GM04504 (cell line): ENCODE data around the gene CELSR3.

Experiments
- DNase-seq: peaks from one replicate; pipeline ENCODE4 v3.0.0-alpha.2; 2012; ENCODE audit warnings: low read depth

Gene CELSR3

DNA sequence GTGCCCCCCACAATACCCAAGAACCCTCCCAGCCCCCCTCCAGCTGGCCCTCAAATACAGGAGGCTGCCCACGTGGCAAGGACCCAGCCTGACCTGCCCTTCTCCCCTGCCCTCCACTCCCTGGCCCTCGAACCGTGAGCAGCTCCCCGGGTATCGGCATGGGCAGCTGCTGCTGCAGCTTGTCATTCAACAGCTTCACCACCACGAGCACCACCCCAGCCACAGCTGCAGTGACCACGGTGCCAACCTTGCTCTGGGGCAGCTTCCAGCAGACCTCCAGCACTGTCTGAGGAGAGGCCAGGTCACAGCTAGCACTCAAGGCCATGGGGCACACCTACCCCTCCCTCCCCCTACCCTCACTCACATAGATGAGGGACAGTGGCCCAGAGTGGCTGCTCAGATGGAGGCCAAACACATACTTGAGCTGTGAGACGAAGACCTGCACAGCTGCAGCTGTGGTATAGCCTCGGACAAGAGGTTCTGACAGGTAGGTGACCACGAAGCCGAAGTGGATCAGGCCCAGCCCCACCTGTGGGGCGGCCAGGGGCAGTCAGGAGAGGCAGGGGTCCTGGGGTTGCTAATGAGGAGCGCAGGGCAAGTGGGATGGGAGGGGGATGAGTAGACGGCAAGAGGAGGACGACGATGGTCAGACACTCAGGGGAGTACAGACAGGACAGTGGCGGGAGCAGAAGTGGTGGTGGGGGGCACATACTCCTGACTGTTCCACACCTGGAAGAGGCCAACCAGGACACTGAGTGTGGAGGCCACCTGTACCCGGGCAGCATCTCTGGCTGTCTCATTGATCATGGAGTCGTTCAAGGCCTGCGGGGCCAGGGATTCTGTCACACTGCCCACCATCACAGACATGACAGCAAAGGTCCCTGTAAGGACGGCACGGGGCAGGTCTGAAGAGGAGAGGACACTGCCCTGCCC lies 30.9 kb downstream of the CELSR3 start:
- DNase-seq, result no peak

DNA sequence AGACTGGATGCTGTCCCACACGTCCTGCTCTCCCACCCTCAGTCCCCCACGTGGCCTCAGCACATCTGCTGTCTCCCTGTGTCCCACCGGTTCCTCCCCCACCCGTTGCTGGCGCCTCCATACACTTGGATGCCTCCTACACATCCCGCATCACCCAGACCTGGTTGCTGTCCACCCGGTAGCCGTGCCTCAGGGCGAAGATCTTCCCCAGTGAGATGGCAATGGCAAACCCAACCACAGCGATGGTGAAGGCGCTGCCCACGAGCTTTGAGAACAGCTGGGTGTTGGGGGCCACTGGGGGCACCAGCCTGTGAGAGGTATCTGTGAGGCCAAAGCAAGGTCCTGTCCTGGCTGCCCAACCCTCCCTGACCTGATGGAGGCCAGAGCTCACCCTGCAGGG lies 31.9 kb downstream of the CELSR3 start:
- DNase-seq, result no peak

DNA sequence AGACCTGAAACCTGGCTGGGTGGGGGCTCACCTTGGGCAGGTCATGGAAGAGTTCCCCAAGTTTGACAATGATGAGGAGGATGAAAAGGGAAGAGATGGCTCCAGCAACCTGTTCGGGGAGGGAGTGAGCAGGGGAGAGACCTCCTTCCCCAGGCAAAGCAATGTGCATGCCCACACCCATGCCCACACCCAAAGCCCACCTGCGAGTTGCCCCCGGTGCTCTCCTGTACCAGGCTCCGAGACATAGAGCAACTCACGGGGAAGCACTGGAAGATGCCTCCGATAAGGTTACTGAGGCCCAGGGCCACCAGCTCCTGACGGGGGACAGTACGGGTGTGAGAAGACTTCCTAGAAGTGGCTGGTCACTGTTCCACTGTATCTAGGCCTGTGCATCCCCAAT lies 32.3 kb downstream of the CELSR3 start:
- DNase-seq, result no peak

DNA sequence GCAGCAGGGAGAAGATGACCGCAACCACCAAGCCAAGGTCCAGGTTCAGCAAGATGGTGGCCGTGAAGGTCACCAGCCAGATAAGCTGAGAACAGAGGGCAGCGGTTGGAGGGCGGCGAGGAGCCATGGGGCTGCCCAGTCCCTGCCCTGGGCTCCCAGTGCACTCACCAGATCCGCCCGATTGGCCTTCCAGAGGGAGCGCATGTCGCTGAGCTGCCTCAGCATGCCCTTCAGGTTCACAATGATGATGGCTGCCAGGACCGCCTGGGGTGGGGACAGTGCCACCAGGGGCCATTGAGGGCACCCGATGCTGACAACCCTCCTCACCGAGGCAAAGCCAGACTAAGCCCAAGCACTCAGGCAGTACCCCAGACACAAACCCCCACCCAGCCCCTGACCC lies 32.8 kb downstream of the CELSR3 start:
- no peak for DNase-seq

DNA sequence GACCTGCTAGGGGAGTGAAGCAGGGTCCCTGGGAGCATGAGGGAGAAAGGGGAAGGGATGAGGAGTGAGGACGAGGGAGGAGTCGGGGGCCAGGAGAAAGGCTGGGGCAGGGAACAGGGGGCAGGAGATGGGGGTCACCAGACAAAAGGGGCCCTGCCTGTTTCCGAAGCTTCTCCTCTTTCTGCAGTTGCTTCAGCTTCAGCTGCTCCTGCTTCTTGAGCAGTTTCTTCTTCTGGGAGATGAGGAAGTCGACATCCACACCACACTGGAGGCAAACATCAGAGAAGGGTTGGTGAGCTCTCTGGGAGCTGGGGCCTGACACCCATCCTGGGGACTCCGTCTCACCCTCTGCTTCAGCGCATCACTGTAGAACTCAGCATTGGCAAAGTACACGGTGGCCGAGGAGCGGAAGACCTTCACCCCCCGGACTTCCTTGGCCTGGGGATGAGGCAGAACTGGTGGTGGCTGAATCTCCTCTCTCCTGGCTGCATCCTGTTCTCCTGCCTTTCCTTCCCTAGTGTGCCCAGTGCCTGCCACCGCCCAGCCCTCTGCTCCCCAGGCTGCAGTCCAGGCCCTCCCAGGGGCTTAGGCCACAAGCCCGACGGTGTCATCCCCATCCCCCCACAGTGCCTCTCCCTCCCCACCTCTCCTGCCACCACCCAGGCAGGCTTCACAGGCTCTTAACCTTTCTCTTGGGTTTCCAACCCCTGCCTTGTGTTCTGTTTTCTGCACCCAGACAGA lies 34.2 kb downstream of the CELSR3 start:
- no peak for DNase-seq

DNA sequence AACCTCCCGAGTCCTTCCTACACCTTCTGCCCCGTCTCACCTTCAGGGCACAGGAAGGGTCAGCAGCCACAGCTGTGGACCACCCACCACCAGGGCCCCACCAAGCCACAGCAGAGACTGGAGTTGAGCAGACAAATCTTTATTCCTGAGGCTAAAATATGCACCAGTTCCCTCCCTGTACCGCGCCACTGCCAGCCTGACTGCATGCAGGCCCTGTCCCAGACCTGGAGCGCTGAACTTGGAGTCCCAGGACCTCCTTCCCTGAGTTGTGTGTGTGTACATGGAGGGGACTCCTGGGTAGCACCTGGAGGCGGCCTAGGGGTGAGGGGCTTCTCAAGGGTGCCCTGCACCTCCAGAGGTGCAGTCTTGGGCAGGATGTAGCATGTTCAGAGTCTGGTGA lies 37.1 kb downstream of the CELSR3 start:
- no peak for DNase-seq

DNA sequence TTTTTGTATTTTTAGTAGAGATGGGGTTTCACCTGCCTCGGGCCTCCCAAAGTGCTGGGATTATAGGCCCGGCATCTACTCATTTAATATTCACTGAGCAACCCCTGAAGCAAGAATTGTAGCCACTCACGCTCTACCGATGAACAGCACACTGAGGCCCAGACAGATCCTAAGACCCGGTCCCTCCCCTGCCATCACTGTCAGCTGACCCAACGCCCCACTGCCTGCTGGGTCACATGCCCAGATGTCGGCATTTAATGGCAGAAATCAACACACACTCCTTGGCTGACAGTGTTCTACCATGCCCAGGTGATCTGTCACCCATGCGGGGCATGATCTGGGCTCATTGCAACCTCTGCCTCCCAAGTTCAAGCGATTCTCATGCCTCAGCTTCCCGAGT lies 37.9 kb downstream of the CELSR3 start:
- DNase-seq, result no peak

DNA sequence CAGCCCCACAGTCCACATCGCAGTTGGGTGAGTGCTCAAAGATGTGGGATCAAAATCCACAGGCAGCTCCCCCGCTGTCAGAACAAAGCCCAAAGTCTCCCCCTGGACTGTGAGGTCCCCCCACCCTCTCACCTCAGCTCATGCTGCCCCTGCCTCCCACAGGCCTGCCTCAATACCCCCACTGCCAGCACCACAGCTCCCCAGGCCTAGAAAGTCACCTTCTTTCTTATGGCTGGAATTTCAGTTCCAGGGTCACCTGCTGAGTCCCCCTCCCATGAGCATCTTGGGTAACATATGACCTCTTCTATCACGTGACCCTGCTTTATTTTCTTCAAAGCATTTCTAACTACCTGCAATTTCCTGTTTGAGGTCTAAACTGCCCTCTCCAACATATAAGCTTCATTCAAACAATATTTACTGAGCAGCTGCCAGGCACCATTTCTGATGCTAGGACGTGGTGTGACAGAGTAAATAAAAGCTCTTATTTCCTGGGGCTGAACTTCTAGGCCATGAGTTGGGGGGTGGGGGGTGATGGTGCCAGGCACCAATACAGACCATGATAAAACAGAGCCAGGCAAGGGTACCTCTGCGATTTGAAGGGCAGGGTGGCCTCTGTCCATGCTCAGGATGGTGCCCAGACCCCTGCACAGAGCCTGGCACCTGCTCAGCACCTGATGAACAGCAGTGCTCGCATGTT lies 38.7 kb downstream of the CELSR3 start:
- DNase-seq, result no peak

DNA sequence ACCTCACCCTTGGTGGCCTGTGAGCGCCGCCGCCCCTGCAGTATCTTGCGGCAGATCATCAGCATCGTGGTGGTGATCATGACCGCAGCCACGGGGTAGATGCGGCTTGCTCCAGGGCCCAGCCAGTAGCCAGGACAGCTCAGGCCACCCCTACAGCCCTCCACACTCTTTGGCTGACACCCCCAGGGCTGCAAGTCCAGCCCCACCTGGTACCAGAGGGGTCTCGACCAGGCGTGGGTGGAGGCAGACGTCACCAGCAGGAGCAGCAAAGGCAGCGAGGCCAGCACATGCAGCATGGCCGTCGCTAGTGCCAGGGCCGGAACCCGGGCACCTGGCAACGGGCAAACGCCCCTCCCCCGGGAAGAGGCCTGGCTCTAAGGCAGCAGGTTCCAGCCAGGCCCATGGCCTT lies 41.2 kb downstream of the CELSR3 start, which contains the start of gene TMEM89:
Gene TMEM89, minus strand, starts transcription at position 309 of the 409 bp plus-strand sequence. Its CDS starts 13 bp downstream, at position 296.
- no peak for DNase-seq

DNA sequence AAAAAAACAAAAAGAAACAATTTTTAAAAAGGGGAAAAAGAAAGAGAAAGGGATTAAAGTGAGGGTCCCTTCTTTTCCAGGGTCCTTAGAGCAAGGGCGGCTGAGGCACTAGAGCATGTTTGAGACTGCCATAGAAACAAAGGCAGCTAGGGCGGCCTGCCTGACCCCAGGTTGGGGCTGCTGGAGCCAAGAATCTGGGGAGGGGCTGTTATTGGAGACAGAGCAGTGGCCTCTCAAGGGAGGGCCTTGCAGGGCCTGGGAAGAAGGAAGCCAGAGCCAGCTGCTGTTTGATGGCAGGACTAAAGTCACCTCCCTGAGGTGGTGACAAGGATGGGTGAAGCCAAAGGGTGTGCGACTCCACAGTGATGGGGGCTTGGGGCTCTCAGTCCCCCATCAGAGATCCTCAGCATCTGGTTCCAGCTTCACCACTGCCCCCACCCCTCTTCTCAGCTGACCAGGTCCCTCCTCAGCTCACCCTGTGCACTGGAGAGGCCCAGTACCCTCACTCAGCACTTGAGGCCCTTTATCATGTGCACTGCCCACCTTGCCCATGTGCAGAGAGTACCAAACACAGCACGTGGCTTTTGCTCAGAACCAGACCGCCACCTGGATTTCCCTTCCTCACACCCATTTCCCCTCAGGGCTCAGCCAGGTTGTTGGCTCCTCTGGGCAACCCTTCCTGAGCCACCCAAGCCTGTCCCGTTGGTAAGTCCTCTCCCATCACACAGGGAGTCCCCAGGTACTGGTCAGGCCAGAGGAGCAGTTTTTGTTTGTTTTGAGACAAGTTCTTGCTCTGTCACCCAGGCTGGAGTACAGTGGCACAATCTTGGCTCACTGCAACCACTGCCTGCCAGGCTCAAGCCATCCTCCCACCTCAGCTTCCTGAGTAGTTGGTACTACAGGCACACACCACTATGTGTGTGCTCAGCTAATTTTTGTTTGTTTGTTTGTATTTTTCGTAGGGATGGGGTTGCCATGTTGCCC lies 42.9 kb downstream of the CELSR3 start:
- DNase-seq, result no peak

DNA sequence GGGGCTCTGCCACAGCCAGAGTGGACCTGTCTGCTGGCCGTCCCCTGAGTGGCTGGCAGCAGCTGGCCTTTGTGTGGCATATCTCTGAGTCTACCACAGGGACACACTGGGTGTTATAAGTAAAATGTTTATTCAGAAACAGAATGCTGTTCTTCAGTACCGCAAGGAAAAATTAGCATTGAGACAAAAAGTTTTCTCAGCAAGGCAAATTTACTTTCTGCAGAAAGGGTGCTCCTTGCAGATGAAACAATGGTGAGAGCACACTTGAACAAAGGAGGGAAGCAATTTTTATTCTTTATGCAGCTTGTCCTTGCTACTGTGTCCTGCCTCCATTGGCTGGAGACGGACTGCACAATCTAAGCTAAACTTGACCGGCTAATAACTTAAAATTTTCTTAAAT lies 45.1 kb downstream of the CELSR3 start:
- no peak for DNase-seq

DNA sequence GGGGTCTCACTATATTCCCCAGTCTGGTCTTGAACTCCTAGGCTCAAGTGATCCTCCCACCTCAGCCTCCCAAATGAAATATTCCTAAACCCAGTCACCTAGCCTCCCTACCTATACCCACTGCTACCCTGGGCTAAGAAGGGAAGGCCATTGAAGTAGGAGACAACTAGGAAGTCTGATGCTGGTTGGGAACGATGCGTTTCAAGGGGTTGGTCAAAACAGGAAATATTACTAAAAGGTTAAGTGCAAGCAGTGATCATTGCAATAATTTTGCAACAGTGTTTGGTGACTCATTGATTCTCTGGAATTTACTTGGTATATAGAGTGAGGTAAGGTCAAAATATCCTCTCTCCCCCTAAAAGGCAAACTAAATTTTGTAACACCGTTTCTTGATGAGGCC lies 48.6 kb downstream of the CELSR3 start:
- peak; percentile 53 for DNase-seq

DNA sequence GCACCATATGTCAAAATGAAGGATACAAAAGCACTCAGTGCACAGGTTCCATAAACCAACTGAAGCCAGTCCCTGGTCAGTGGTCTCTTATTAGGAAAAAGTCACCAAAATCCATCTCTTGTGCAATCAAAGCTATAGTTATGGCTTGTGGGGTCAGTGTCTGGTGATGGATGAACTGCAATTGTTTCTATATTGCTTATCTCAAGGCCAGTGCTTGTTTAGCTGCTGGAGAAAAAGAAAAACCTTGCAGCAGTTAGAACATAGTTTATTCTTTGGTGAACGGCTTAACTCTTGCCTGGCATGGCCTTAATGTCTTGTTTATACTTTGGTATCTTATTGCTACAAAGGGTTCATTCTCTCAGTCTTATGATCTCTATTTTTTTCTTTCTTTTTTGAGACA lies 50.4 kb downstream of the CELSR3 start:
- DNase-seq, result no peak

DNA sequence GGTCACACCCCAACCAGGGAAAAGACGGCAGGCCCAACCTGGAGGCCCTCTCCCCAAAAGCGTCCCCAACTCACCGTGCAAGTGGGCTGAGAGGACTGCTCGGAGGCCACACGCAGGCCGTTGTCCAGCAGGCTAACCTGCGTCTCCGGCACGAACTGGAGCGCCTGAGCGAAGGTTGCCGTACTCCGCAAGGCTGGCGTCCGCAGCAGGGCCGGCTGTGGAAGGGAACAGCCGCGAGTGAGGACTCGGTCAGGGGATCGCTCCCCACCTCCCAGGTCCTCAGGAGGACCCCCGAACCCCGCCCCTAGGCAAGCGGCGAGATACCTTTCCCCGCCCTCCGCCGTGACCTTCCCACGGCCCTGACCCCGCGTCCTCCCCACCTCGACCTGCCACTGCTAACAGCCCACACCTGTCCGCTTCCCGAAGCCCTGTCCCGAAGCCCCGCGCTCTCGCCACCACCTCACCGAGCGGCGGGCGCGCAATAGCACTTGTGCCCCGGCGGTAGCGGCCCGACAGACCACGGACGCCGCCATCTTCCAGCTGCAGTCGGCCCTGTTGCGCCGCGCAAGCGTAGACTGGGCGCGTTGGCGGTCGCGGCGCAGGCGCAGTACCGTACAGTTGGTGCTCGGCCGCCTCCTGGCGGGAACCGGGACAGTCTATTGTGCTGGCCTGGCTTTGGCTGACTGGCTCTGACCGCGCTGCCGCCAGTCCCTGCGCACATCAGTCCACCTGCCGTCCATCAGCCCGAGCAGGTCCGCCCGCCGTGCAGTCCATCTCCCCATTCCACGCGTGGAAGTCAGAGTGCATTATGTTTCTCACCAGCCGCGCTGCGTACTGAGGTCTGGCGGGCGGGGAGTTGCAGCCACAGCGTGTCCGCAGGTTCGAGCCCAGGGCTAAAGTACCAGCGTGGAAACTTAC lies 53.3 kb downstream of the CELSR3 start, which contains the start of gene UQCRC1:
Gene UQCRC1, minus strand, starts transcription at position 559 of the 918 bp plus-strand sequence. Its CDS starts 26 bp downstream, at position 533.
- DNase-seq, result peak; percentile 84

DNA sequence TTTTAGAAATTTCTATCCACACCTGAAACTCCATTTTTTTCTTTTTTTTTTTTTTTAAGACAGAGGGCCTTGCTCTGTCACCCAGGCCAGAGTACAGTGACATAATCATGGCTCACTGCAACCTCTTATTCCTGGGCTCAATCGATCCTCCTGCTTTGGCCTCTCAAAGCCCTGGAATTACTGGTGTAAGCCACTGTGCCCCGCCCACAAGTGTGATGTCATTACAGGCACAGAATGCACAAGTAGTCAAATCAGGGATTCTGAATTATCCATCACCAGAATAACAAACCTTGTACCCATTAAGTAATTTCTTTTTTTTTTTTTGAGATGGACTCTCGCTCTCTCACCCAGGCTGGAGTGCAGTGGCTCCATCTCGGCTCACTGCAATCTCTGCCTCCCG lies 55.2 kb downstream of the CELSR3 start:
- no peak for DNase-seq

DNA sequence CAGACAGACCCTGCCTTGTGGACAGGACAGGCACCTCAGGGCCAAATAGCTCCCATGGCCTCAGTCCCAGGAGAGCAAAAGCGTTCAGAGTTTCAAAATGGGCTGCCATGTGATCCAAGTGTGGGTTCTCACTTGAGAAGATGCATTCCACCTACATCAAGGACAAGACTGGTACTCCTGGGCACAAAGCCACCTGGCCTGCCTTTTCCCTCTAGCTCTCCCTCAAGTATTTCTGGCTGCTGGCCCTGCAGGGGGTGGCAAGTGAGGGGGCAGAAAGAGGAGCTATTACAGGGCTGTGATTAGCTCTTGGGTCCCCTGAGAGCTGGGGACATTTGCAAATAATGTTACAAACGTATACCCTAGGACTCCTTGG lies 61.1 kb downstream of the CELSR3 start:
- no peak for DNase-seq

DNA sequence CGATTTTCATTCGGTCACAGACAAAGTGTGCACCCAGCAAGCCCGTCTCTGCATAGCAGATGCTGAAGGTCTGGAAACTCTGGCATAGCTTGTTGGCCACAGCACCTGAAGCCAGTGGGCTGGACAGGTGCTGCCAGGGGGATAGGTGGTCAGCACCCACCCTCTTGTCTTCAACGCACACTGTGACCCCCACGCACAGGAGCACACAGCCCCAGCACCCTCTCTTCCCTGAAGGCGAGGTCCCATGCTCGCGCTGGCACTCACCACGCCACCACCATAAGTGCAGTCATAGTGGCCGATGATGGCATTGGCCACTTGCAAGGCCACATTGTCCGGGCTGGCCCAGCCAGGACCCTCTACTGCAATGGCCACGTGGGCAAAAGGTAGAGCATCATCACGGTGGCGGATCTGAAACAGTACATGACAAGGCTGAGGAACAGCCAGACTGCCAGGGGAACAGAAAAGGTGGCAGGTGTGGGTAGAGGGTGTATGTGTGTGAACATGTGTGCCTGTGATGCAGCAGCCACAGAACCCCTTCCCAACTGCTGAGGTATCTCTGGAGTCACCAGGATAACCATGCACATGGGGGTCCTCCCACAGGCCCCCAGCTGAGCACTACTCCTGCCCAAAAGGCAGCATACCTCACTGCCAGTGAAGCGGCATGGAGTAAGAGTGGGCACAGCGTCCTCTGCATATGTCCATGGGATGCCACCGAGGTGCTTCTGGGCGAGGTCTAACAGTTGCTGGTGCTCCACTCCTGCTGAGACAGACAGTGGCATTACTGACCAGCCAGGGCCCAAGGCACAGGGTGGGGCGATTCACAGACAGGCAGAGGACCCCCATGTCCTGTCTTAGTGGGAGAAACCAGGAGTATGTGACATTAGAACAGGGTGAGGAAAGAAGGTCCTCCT lies 61.7 kb downstream of the CELSR3 start:
- DNase-seq, result no peak

DNA sequence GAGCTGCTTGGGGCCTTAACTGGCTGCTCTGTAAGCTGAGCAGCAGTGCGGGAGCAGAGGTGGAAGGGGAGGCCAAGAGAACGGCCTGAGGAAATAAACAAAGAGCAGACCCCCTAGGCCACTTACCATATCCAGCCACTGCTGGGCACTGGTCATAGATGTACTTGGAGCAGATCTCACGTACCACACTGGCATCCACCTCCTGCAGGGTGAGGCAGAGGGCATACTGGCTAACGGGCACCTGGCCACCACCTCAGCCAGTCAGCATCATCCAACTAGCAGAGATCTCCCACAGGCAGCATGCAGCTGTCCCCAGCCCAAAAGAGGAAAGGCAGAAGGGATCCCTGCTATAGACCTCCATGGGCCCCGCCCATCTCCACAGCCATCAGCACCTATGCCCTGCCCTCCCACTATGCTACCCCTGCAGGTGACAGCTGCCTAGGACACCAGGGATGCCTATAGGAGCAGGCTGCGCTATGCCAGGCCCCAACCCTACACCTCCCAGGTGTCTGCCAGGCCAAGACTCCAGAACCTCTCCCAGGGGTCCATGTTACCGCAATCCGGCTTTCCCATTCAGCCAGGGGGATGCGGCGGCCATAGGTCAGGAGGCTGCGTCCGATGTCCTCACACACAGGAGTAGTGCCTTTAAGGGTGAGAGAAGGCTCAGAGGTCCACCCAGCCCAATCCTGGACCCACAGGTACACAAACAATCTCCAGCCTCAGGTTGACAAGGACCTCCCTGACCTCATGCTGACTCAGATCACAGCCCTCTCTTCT lies 63.0 kb downstream of the CELSR3 start:
- DNase-seq, result no peak
